NOMO-1 (cell line): ENCODE measurements around the gene KCTD2.
"Not testable (repeated sequence)": the region's sequence is repeated elsewhere in the genome, so short reads cannot be mapped to it uniquely, and the experiment has no call there.

Source experiments
- DNase-seq, 2 experiments: peaks; one replicate each; lab custom pipeline; 2025; ENCODE audit not compliant: unreplicated experiment in 2 of 2; lab: John Stamatoyannopoulos, UW

KCTD2 gene

DNA sequence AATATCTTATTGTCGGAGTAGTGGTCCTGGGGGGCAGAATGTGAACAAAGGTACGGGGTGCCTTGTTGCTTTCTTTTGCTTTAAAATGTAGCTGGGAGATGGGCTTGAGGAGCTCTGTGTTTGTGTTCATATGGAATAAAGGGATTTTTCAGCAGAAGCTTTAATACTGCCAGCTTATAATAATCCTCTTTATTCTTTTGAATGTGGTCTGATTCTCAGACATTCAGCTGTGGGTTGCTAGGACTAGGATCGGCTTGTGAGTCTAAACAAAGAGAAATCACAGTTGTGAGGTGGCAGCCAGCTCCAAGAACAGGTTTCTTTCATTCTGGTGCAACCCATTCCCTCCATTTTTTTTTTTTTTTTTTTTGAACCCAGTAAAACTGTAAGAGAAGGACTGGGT lies 27.3 kb upstream of the KCTD2 start:
- DNase-seq = no peak

GRCh38 chr17:75020331-75021110 lies 26.5 kb upstream of the KCTD2 start:
- DNase-seq = no peak

GRCh38 chr17:75024686-75025397 lies 22.2 kb upstream of the KCTD2 start:
- DNase-seq = no peak

- not testable (repeated sequence) for DNase-seq
These were observed 21.7 kb upstream of the KCTD2 start for GRCh38 chr17:75025398-75025734.

- not testable (repeated sequence) for DNase-seq
These were observed 20.4 kb upstream of the KCTD2 start for GRCh38 chr17:75026650-75027049.

- DNase-seq = no peak
These were observed 16.9 kb upstream of the KCTD2 start for GRCh38 chr17:75030161-75030560.

- DNase-seq = peak in 1 of 2 experiments; percentile 17
These were observed 14.9 kb upstream of the KCTD2 start for GRCh38 chr17:75031972-75032719.

DNA sequence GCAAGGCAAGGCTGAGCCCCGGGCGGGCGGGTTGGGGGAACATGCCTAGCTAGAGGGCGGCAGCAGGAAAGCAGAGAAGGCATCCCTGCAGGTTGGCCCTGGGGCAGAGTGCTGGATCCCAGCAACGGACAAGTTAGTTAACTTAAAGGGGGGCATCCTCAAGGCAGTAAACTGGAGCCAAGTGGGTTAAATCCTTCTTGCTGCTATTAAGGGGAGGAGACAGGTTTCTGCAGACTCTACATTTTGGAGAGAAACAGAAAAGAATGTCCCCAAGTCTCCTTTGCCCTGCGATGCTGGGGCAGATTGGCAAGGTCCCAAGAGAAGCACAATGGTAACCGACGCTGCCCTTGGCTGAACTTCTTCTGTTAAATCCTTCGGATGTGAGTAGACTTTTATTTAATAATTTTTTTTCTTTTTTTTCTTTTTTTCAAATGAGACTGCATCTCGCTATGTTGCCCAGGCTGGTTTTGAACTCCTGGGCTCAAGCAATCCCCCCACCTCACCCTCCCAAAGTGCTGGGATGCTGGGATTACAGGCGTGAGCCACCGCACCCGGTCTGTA lies 14.2 kb upstream of the KCTD2 start:
- DNase-seq = no peak

DNA sequence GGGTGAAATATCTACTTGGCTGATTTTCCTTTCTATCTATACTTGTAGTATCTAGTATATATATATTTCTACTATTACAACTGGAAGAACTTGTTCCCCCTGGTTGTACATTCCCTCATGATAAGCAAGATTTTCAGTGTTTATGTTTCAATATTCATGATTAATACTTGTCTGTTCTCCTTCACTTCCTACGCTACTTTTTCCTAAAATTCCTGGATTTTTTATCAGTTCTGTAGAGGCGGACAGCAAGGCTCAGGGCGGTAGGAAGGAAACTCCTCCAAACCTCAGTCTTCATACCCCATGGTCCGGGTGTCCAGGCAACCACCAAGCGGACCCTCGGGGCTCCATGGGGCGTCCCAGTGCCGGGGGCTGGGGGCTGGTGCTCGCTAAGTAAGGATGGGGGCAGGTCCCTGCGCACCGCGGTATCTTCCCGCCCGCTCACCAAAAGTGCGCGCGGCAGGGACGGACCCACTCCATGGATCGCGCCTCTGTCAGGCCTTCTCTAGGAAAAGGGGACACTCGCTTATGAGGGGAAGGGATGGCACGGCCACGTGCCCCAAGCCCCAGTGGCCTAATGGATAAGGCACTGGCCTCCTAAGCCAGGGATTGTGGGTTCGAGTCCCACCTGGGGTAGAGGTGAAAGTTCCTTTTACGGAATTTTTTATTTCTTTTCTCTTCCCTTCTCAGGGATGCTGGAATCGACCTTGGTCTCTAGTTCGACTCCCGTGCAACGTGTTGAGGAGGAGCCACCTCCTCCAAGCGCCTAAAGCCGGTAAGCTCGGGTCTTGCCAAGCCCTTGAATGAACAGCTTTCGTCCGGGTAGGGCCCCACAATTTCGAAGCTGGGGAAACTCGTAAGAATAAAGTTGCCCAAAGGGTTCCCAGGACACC lies 13.4 kb upstream of the KCTD2 start:
- DNase-seq = peak; percentile 52 to 74

- DNase-seq = peak; percentile 84
These were observed 12.7 kb upstream of the KCTD2 start for GRCh38 chr17:75034236-75034908.

GRCh38 chr17:75036643-75037268 lies 10.3 kb upstream of the KCTD2 start:
- DNase-seq = no peak

DNA sequence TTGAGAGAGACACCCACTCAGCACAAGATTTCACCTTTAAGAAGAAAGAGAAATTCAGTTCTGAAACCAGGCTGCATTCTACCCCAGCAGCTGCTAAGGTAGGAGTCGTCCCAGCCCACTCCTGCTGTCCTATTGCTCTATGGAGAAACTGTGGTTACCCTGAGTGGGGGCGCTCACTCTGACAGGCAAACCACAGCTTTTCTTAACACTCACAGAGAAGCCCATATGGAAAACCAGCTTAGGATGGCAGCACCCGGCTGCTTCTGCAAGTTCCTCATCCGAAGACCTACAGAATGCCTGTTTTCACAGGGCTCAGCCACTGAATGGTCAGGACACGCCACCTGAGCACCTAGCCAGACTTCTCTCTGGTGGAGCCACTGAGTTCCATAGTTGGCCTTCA lies 7.8 kb upstream of the KCTD2 start:
- DNase-seq = no peak

DNA sequence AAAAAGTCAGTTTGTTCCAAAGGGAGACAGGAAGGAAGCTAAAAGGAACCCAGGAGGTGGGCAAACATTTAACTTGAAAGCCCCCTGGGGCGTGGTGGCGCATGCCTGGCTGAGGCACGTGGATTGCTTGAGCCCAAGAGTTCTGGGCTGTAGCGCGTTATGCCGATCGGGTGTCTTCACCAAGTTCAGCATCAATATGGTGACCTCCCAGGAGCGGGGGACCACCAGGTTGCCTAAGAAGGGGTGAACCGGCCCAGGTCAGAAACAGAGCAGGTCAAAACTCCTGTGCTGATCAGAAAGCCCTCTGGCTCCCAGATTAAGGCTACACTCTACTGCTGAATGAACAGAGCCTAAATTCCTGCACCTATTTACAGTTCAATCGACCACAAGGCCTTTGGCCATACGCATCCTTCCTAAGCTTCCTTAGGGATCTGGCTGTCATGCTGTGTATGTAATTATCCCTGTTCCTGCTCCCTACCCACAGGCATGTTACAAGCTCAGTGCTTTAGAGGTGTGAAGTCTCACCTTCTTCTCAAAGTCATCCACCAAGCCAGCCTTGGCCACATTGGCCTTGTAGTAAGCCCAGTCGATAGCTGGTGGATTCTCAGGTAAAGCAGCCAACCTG lies 5.3 kb upstream of the KCTD2 start:
- DNase-seq = no peak

- DNase-seq = not testable (repeated sequence)
These were observed 3.2 kb upstream of the KCTD2 start for GRCh38 chr17:75043789-75044188.

- DNase-seq = no peak
These were observed 2.3 kb upstream of the KCTD2 start for GRCh38 chr17:75044716-75045115.

- not testable (repeated sequence) for DNase-seq
These were observed 1.0 kb upstream of the KCTD2 start for GRCh38 chr17:75045946-75046406.

DNA sequence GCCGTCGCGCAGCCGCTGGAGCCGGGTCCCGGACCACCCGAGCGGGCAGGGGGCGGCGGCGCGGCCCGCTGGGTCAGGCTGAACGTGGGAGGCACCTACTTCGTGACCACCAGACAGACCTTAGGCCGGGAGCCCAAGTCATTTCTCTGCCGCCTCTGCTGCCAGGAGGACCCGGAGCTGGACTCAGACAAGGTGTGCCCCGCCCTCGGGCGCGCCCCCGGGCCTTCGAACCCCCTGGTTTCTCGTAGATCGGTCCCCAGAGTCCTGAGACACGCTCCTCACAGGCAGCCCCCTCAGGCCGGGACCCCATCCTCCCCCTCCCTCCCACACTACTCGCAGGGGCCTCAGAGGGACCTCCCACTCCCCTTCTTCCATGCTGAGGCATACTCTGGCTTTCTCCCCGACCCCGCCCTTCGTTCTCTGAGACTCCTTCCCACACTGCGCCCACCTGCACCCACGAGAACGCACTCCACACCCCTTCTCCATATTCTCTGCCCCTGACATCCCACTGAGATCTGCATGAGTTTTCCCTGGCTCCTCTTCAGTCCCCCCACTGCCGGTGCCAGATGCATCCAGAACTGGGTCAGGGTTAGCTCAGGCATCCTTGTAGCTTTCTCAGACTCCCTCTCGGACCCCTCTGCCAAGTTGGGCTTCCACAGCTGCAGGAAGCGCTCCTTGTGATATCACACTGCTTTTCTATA lies 523 bp downstream of the KCTD2 start:
- no peak for DNase-seq

DNA sequence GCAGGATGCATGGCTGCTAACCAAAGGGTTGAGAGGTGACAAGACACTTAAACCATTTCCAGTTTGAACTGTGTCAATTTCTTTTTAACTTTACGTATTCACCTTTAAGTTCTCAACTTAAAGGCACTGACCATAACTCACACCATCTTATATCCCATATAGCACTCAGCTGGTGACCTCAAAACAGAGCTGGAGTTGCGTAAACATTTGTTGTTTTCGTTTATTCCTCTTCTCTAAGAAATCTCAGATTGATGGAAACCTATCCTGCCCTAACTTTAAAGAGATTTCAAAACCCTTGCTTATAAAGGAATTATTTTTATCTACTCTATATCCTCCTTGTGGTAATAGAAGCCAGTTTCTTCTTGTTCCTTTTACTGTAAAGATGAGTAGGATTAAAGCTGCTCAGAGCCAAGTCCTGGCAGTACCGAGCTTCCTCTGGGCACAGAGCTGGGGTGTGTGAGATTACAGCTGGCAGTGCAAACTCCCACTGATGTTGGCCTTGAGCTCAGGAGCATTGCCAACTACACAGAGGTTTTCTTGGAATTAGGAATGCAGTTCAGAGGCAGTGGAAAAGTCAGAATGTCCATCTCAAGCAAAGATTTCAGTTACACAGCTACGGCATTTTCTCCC lies 1.3 kb downstream of the KCTD2 start:
- DNase-seq = peak in 1 of 2 experiments; percentile 13
